ENCODE measurements around the gene PDE4D.

GRCh38 chr5:59792983-59793585 is 100.4 kb downstream of the PDE4D start:
- TF ChIP-seq CTCF (IDR thresholded peaks at IDR 0.05) (no peak), POLR2A (IDR thresholded peaks at IDR 0.05) (no peak)
